ENCODE measurements around the gene TSHZ2. TPM values are rescaled to one million over a fixed set of nuclear protein-coding genes. Genes with fewer than 3 reads are reported as not detected.
"Not testable (repeated sequence)": the region's sequence is repeated elsewhere in the genome, so short reads cannot be mapped to it uniquely, and the experiment has no call there.

TSHZ2 gene
- total and polyA plus RNA-seq, 2 of the 4 experiments (the other 2 are of a cell fraction) = under 0.01 to 0.02 TPM

DNA sequence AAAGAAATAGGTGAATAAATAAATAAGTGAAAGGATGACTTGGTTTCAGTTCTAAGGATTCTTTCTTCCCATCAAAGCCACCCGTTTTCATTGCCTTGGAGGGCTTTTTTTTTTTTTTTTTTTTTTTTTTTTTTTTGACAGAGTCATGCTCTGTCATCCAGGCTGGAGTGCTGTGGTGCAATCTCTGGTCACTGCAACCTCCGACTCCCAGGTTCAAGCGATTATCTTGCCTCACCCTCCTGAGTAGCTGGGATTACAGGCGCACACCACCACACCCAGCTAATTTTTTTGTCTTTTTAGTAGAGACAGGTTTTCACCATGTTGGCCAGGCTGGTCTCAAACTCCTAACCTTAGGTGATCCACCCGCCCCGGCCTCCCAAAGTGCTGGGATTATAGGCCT lies 351.3 kb downstream of the TSHZ2 start:
- H3K79me1 ChIP-seq (ENCODE audit: low read depth in 1 of 2, low read length in 2 of 2); H3K4ac ChIP-seq (ENCODE audit: low read depth, low read length); H3K14ac ChIP-seq (replicated peaks; ENCODE audit: low read depth, low read length); H3K9me3 ChIP-seq (ENCODE audit: control insufficient read depth, insufficient read depth, low read length); H2AK5ac ChIP-seq (ENCODE audit: low read depth, low read length); H3K27me3 ChIP-seq (ENCODE audit: control insufficient read depth, insufficient read depth, low read length); H3K9me1 ChIP-seq (ENCODE audit: insufficient read depth, low read length); H4K20me1 ChIP-seq (ENCODE audit: insufficient read depth, low read length); dilution Hi-C loops (cut with HindIII; ENCODE audit: low sequenced_read_pairs, unreplicated experiment); POLR2A ChIA-PET (ENCODE audit: unreplicated experiment); H3K4me3 ChIP-seq (ENCODE audit: insufficient read depth, low read depth, low read length); H2AK9ac ChIP-seq (replicated peaks; ENCODE audit: low read depth, low read length, poor library complexity); H2BK15ac ChIP-seq (ENCODE audit: low read depth, low read length); H3K56ac ChIP-seq (ENCODE audit: extremely low read depth, insufficient read depth, low read length); H3K23ac ChIP-seq (ENCODE audit: low read depth, low read length); DNase-seq; H4K91ac ChIP-seq (ENCODE audit: insufficient read depth, low read depth, low read length); intact Hi-C loops (cut with micrococcal nuclease); H3K4me1 ChIP-seq (ENCODE audit: control insufficient read depth, insufficient read depth, low read length); CTCF ChIA-PET; ATAC-seq (ENCODE audit: low read depth); H3K27ac ChIP-seq (ENCODE audit: insufficient read depth, low read length); H2BK20ac ChIP-seq (ENCODE audit: low read depth, low read length); in situ Hi-C loops (cut with MboI; ENCODE audit: low sequenced_read_pairs); H3K4me2 ChIP-seq (ENCODE audit: low read depth, low read length); H3K36me3 ChIP-seq (ENCODE audit: control insufficient read depth, insufficient read depth, low read length); H2AFZ ChIP-seq (replicated peaks; ENCODE audit: low read length, poor library complexity); H4K5ac ChIP-seq (ENCODE audit: low read depth, low read length); H2BK120ac ChIP-seq (ENCODE audit: low read depth, low read length); BruUV-seq (replicated peaks); H3K9ac ChIP-seq (ENCODE audit: low read depth, low read length); H3K18ac ChIP-seq (ENCODE audit: low read depth, low read length); H2BK5ac ChIP-seq (ENCODE audit: low read depth, low read length, poor library complexity, severe bottlenecking); H4K8ac ChIP-seq (ENCODE audit: low read depth in 2 of 2, low read length in 2 of 2): not testable (repeated sequence)
- 92% methylated on average over 2 of the region's 6 CpGs; no CpG with 5 or more reads in 1 of the 2 experiments for WGBS, 2 experiments (ENCODE audit: extremely low coverage in 2 of 2, insufficient read length in 1 of 2)

Data from IMR-90 (cell line).